A673 (cell line): ENCODE results near the gene HOXB7. TPM values are rescaled to one million over a fixed set of nuclear protein-coding genes. Genes with fewer than 3 reads are reported as not detected.

Source experiments
- BruUV-seq: library from RNA; stranded (reverse); fragments of 400-500 nt; replicated peaks from 2 replicates; lab custom pipeline; 2021; lab: Mats Ljungman, UMichigan
- CTCF ChIA-PET: fragments of 300-600 bp; sonication (Branson Sonifier 250); formaldehyde crosslinking; loops from one replicate; lab custom pipeline; 2022; ENCODE audit warnings: antibody characterized with exemption; lab: Charles Lee
- POLR2A ChIA-PET: fragments of 300-600 bp; sonication (Branson Sonifier 250); formaldehyde crosslinking; loops from one replicate; lab custom pipeline; 2022; ENCODE audit warnings: antibody characterized with exemption; ENCODE audit not compliant: low non-redundant PET; lab: Charles Lee
- DNase-seq: peaks from one replicate; pipeline ENCODE4 v3.0.0-alpha.2; 2015; ENCODE audit warnings: low spot score
- H3K27ac ChIP-seq: fragments of 200-600 bp; sonication (generic); 2 replicates; pipeline ENCODE4 v1.5.1; 2016; ENCODE audit warnings: mixed run types, low read depth, mild to moderate bottlenecking, mixed read lengths, antibody characterized with exemption, low read length; ENCODE audit not compliant: poor library complexity, severe bottlenecking
- H3K27me3 ChIP-seq: fragments of 200-600 bp; sonication (generic); replicated peaks from 2 replicates; pipeline ENCODE4 v1.6.1; 2017; ENCODE audit warnings: mixed run types, low read depth, mild to moderate bottlenecking, mixed read lengths, antibody characterized with exemption, low read length; ENCODE audit not compliant: insufficient read depth, poor library complexity
- H3K36me3 ChIP-seq: fragments of 200-600 bp; sonication (generic); 2 replicates; pipeline ENCODE4 v1.6.1; 2016; ENCODE audit warnings: mixed run types, mild to moderate bottlenecking, mixed read lengths, antibody characterized with exemption, low read length; ENCODE audit not compliant: insufficient read depth, poor library complexity, severe bottlenecking
- H3K4me1 ChIP-seq: fragments of 200-600 bp; sonication (generic); 2 replicates; pipeline ENCODE4 v1.6.1; 2017; ENCODE audit warnings: mixed run types, mild to moderate bottlenecking, mixed read lengths, antibody characterized with exemption, low read length; ENCODE audit not compliant: insufficient read depth, poor library complexity, severe bottlenecking
- H3K4me3 ChIP-seq: fragments of 200-600 bp; sonication (generic); 2 replicates; pipeline ENCODE4 v1.5.1; 2016; ENCODE audit warnings: low read depth, mixed run types, mild to moderate bottlenecking, mixed read lengths, low read length; ENCODE audit not compliant: poor library complexity, severe bottlenecking
- H3K9me3 ChIP-seq: fragments of 200-600 bp; sonication (generic); 2 replicates; pipeline ENCODE4 v1.6.1; 2016; ENCODE audit warnings: mixed run types, low read depth, mild to moderate bottlenecking, mixed read lengths, antibody characterized with exemption, low read length; ENCODE audit not compliant: poor library complexity, severe bottlenecking
- EZH2 ChIP-seq: fragments of 200-600 bp; sonication (generic); IDR thresholded peaks from 2 replicates; pipeline ENCODE4 v1.6.1; 2017; ENCODE audit warnings: borderline replicate concordance, low read depth, mild to moderate bottlenecking, mixed read lengths, antibody characterized with exemption, low read length; ENCODE audit not compliant: poor library complexity, severe bottlenecking
- intact Hi-C: fragments of 100-400 bp; cut with micrococcal nuclease; formaldehyde crosslinking; loops from one replicate; pipeline ENCODE4 v1.10.0; 2022; ENCODE audit not compliant: unreplicated experiment
- total RNA-seq: library from RNA; stranded (reverse); gene quantifications from 2 replicates; pipeline ENCODE4 v1.2.3, GENCODE V29; 2021
- TF ChIP-seq, protein P1 (sequence below): fragments of 300-800, 200-600 bp; sonication (generic); conservative IDR thresholded peaks from 2 replicates; pipeline ENCODE4 v1.5.1; 2017; ENCODE audit warnings: low read depth, mild to moderate bottlenecking, antibody characterized with exemption, low read length, moderate library complexity, mixed read lengths

HOXB7 gene
- total RNA-seq, 1 experiment from 2014 or later: 32.2 TPM

DNA sequence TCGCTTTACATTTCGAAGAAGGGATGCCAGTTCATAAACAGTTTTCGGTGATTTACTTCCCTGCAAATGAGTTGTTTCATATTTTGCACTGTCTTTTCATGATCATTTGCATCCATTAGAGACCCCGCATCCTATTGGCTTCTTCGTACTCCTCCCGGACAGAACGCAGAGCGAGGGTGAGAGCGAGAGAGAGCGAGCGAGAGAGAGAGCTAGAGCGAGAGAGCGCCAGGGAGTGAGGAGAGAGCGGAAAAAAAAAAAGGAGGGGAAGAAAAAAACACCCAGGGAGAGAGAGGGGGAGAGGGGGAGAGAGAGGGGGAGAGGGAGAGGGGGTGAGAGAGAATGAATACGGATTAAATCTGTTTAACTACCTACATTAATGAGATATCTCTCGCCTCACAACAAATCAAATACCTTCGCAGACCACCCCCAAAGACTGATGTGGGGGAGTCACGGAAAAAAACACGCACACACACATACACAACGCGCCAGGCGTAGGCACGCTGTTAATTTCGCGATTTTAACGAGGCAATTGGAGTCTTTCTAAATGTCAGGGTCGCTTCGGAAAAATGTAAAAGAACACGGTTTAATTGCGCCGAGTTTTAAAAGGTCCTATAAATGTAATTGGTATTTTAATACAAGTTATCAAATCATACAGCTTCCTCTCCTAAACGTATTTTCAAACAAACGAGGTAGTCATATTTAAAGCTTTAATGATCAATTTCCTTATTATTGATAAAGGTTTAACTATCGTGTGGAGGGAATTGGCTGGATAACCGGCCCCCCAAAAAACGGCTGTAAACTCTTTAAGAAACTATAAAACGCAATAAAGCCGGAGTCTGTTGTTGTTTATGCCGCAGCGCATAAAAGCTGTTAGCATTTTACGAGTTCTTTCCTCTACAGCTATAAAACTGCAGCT, 4.5 kb upstream of the HOXB7 start, which contains the start of gene HOXB8:
Gene HOXB8 (minus strand): TSS at position 246 of the 916 bp plus-strand sequence. CDS start 588 bp downstream, outside the sequence.
- Histone ChIP-seq H3K9me3 (no peaks in the 10 kb centered on the region), H3K27me3 (no peaks in the 10 kb centered on the region), H3K36me3 (no peaks in the 10 kb centered on the region), H3K27ac (peak within 1 kb of the TSS; percentile 96), H3K4me3 (peak within 1 kb of the TSS; percentile 87), H3K4me1 (peaks cover 22% of the 10 kb centered on the region)
- peak; percentile 86 for DNase-seq
- no TSS peak for BruUV-seq
- POLR2A ChIA-PET: interaction anchor here (0.5 to 0.6 kb wide), 5 partner anchors 16 to 561 kb away, joined by 3 to 16 read pairs (median 6); no protein-coding TSS in a partner anchor
- intact Hi-C loops: loop anchor here (5.0 kb wide), 3 partner anchors 278 to 463 kb away; no protein-coding TSS in a partner anchor
- CTCF ChIA-PET: interaction anchor here (0.6 to 1.5 kb wide), 8 partner anchors 10 to 518 kb away, joined by 3 to 10 read pairs (median 4); partner anchors contain the start of gene HOXB9
- TF ChIP-seq, protein P1, sequence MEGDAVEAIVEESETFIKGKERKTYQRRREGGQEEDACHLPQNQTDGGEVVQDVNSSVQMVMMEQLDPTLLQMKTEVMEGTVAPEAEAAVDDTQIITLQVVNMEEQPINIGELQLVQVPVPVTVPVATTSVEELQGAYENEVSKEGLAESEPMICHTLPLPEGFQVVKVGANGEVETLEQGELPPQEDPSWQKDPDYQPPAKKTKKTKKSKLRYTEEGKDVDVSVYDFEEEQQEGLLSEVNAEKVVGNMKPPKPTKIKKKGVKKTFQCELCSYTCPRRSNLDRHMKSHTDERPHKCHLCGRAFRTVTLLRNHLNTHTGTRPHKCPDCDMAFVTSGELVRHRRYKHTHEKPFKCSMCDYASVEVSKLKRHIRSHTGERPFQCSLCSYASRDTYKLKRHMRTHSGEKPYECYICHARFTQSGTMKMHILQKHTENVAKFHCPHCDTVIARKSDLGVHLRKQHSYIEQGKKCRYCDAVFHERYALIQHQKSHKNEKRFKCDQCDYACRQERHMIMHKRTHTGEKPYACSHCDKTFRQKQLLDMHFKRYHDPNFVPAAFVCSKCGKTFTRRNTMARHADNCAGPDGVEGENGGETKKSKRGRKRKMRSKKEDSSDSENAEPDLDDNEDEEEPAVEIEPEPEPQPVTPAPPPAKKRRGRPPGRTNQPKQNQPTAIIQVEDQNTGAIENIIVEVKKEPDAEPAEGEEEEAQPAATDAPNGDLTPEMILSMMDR: no peak
- no peak for TF ChIP-seq EZH2

DNA sequence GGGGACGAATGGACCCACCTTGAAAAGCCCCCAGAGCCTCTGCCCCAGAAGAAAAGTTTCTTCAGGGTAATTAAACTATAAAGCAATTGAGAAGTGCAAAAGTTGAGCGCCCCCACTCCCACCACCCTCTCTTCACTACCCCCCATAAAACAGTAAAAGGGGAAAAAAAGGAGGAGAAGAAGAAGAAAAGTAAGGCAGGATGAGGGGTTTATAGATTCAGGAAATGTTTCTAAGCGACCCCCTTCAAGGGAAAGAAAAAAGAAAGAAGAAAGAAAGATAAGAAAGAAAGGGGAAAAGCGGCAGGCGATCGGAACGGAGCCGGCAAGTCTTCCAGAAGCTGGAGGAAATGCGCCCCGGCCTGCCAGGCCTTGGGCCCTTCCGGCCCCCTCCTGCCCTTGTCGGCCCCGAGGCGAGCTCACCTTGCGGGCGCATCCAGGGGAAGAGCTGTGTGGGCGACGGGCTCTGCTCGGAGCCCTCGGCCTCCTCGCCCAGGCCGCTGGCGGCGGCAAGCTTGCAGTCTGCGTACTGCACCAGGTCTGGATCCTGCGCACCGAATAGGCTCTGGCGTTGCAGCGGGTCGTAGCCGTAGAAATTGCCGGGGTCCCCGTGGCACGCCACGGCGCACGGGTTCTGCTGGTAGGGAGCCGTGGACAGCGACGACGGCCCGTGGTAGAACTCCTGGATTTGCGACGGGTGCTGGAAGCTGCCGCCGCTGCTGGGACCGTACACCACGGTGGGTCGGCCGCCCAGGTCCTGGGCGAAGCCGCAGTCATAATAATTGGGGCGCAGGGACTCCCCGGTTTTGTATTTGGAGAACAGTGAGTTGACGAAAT, 3.3 kb upstream of the HOXB7 start:
- ChIA-PET POLR2A (interaction anchor here (0.6 kb wide), 1 partner anchor 360 kb away, joined by 4 read pairs; no protein-coding TSS in a partner anchor), CTCF (interaction anchor here (0.6 to 1.5 kb wide), 7 partner anchors 12 to 589 kb away, joined by 3 to 9 read pairs (median 4); partner anchors contain the start of genes HOXB5 and HOXB9)
- TF ChIP-seq, protein P1: no peak
- TF ChIP-seq EZH2: no peak
- DNase-seq: peak; percentile 72
- no peaks in the 10 kb centered on the region for H3K27me3 ChIP-seq
- BruUV-seq: no TSS peak
- H3K36me3 ChIP-seq: no peaks in the 10 kb centered on the region
- peak overlapping the region; percentile 96 for H3K27ac ChIP-seq
- intact Hi-C loops: no loop called here
- H3K4me3 ChIP-seq: peak overlapping the region; percentile 87
- H3K4me1 ChIP-seq: peaks cover 27% of the 10 kb centered on the region
- no peaks in the 10 kb centered on the region for H3K9me3 ChIP-seq
